LNCAP (cell line): ENCODE data around the gene TNS3.
A peak's percentile ranks its signal among the peaks of the same experiment; 100 is the strongest.

Source experiments
- CTCF ChIP-seq: fragments of 450-650 bp; IDR thresholded peaks from 2 replicates; pipeline ENCODE4 v1.5.1; 2017; ENCODE audit warnings: mild to moderate bottlenecking

Gene TNS3

DNA sequence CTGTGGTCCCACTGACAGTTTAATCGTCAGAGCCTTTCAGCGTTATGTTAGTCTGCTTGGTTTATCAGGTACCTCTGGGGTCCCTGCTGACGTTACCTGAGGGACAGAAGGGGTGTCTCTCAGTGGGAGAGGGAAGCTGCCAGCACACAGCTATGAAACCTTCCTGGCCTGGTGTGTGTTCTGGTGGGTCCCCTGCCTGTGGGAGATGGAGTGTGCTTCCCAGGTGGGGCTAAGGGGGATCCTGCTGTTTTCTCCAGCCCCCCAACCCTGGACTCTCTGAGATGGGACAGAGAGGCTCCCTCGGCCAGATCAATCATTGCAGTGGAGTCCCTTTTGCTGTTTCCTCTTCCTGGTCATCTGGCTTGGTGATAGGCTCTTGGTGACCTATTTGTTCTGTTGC lies 308.8 kb downstream of the TNS3 start:
- no peak for TF ChIP-seq CTCF

DNA sequence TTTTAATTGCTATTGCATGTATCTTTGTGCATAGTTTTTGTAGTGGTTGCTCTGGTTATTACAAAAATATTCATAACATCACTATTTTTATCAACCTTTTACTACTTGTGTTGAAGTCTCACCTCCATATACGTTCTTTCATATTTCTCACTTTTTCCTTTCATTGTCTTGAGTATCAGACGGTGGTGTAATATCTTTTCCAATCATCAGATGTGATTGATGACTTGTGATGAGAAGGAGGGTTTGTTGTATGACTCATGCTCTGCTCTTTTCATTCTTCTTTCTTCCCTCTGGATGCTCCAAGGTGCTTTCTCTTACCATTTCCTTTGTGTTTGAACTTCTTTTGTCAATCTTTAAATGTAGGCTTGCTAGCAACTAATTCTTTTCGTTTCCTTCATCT lies 310.2 kb downstream of the TNS3 start:
- no peak for TF ChIP-seq CTCF

DNA sequence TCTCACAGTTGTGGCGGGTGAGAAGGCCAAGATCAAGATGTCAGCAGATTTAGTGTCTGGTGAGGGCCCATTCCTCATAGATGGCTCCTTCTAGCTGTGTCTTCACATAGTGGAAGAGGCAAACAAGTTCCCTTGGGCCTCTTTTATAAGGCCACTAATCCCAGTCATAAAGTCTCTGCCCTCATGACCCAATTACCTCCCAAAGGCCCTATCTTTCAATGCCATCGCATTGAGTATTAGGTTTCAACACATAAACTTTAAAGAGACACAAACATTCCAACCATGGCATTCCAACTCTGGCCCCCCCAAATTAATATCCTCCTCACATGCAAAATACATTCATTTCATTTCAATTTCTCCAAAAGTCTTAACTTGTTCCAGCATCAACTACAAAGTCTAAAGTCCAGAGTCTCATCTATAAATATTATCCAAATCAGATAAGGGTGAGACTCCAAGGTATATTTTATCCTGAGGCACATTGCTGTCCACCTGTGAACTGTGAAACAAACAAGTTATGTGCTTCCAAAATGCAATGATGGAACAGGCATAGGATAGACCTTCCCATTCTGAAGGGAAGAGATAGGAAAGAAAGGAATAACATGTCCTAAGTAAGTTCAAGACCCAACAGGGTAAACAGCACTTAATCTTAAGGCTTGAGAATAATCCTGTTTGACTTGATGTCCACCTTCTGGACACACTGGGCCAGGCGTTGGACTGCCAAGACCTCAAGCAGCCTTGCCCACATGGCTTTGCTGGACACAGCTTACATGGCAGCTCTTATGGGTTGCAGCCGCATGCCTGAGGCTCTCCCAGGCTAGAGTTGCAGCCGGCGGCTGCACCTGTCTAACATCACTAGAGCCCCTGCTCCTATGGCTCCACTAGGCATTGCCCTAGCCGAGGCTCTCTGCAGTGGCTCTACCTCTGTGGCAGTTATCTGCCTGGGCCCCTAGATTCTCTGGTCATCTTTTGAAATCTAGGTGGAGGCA lies 312.8 kb downstream of the TNS3 start:
- no peak for TF ChIP-seq CTCF

DNA sequence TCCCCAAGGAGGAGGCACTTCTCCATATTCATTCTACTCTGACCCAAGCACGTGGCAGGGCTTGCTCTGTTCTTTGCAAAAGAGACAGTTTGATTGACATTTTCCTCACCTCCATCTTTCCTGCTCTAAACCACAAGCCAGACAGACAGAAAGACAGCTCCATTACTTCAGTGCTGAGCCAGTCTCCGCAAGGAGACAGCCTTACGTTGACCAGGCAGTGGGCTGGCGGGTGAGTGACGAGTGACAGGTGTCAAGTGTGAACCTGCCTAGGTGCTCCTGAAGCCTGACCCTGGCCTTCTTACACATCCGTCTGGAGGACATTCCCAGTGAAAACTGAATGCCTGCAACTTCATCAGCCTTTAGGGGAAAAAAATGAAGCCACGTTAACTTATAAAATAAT lies 314.6 kb downstream of the TNS3 start:
- TF ChIP-seq CTCF: no peak

DNA sequence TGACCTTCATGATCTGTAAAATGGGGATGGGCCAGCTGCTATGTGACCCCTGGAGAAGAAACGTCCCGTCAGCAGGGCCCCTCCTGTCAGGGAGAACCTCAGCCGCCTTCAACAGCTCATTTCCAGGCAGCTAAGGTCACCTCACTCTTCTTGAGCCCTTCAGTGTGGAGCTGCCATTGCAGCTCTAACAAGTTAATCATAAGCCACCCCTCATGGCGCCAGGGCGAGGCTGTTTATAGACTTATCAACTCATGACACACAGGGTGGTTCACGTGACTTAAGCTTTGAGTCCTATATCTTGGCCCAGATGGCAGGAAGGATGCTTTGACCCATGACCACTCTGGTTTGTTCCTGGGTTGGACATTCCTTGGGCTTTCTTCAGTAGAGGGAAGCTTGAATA lies 315.1 kb downstream of the TNS3 start:
- no peak for TF ChIP-seq CTCF

GRCh38 chr7:47266131-47266706 lies 315.7 kb downstream of the TNS3 start:
- TF ChIP-seq CTCF: peak; percentile 91

- no peak for TF ChIP-seq CTCF
These were observed 316.3 kb downstream of the TNS3 start for GRCh38 chr7:47265621-47266020.
